HG02759 (cell line): Measurements from ENCODE around the gene FRMD4A.
"Not testable (repeated sequence)": the region's sequence is repeated elsewhere in the genome, so short reads cannot be mapped to it uniquely, and the experiment has no call there.

Source experiments
- ATAC-seq: cut with Tn5 transposase; IDR thresholded peaks from one replicate; pipeline ENCODE4 v1.9.1; 2021; ENCODE audit warnings: mild to moderate bottlenecking, moderate library complexity; ENCODE audit not compliant: unreplicated experiment

FRMD4A gene

GRCh38 chr10:14116837-14117236 is 213.9 kb downstream of the FRMD4A start:
- ATAC-seq = no peak

- no peak for ATAC-seq
Observed at GRCh38 chr10:14116021-14116420, 214.7 kb downstream of the FRMD4A start.

- no peak for ATAC-seq
Observed at GRCh38 chr10:14114791-14115190, 215.9 kb downstream of the FRMD4A start.

- no peak for ATAC-seq
Observed at GRCh38 chr10:14112056-14112455, 218.7 kb downstream of the FRMD4A start.

GRCh38 chr10:14111208-14111607 is 219.5 kb downstream of the FRMD4A start:
- no peak for ATAC-seq

- ATAC-seq = no peak
Observed at GRCh38 chr10:14106828-14107227, 223.9 kb downstream of the FRMD4A start.

GRCh38 chr10:14102056-14102455 is 228.7 kb downstream of the FRMD4A start:
- no peak for ATAC-seq

GRCh38 chr10:14099885-14100284 is 230.8 kb downstream of the FRMD4A start:
- ATAC-seq = no peak

GRCh38 chr10:14093730-14094484 is 236.8 kb downstream of the FRMD4A start:
- no peak for ATAC-seq

- ATAC-seq = no peak
Observed at GRCh38 chr10:14092799-14093198, 237.9 kb downstream of the FRMD4A start.

- no peak for ATAC-seq
Observed at GRCh38 chr10:14089556-14090292, 241.0 kb downstream of the FRMD4A start.

- ATAC-seq = no peak
Observed at GRCh38 chr10:14087566-14087965, 243.2 kb downstream of the FRMD4A start.

GRCh38 chr10:14086596-14086995 is 244.1 kb downstream of the FRMD4A start:
- ATAC-seq = no peak

GRCh38 chr10:14084875-14085274 is 245.8 kb downstream of the FRMD4A start:
- no peak for ATAC-seq

GRCh38 chr10:14080795-14081194 is 249.9 kb downstream of the FRMD4A start:
- no peak for ATAC-seq

GRCh38 chr10:14077430-14077829 is 253.3 kb downstream of the FRMD4A start:
- ATAC-seq = no peak

- ATAC-seq = no peak
Observed at GRCh38 chr10:14074062-14074884, 256.5 kb downstream of the FRMD4A start.

- no peak for ATAC-seq
Observed at GRCh38 chr10:14072541-14072940, 258.2 kb downstream of the FRMD4A start.

- no peak for ATAC-seq
Observed at GRCh38 chr10:14071956-14072355, 258.8 kb downstream of the FRMD4A start.

GRCh38 chr10:14068601-14069250 is 262.0 kb downstream of the FRMD4A start:
- ATAC-seq = no peak

GRCh38 chr10:14067638-14068037 is 263.1 kb downstream of the FRMD4A start:
- ATAC-seq = not testable (repeated sequence)
